Esophagus squamous epithelium (tissue), 4 donors: ENCODE data around the gene CHST14.

Source experiments
- CTCF ChIP-seq, 6 experiments: fragments of 450-650 bp in 4 of 6; fragments of 200-600 bp in 2 of 6; sonication (generic) in 2 of 6; IDR thresholded peaks; one replicate each; pipeline ENCODE4 v1.5.1; 2016 to 2019; ENCODE audit warnings: antibody characterized with exemption in 6 of 6, mild to moderate bottlenecking in 4 of 6, moderate library complexity in 4 of 6
- POLR2A ChIP-seq, 4 donors: fragments of 450-650 bp; IDR thresholded peaks; one replicate each; pipeline ENCODE4 v1.6.1; 2017; ENCODE audit warnings: antibody characterized with exemption in 4 of 4, mild to moderate bottlenecking in 4 of 4, moderate library complexity in 3 of 4

GRCh38 chr15:40506964-40507571, 36.3 kb downstream of the CHST14 start:
- peak; percentile 35 to 64 (median 54) for TF ChIP-seq CTCF (IDR thresholded peaks at IDR 0.05)
- no peak for TF ChIP-seq POLR2A (IDR thresholded peaks at IDR 0.05)
